Peyer's patch (tissue), 4 donors: ENCODE measurements around the gene ODAD4. TPM values are rescaled to one million over a fixed set of nuclear protein-coding genes. Genes with fewer than 3 reads are reported as not detected.
A peak's percentile ranks its signal among the peaks of the same experiment; 100 is the strongest.

Experiments used
- DNase-seq, 3 donors: peaks; one replicate each; pipeline ENCODE4 v3.0.0-alpha.2; 2017 to 2019
- H3K27ac ChIP-seq, 4 donors: fragments of 200-600 bp; sonication (generic); one replicate each; pipeline ENCODE4 v1.5.1; 2016 to 2019
- H3K27me3 ChIP-seq, 2 donors: fragments of 200-600 bp; sonication (generic); one replicate each; pipeline ENCODE4 v1.5.1; 2019
- H3K36me3 ChIP-seq, 3 donors: fragments of 200-600 bp; sonication (generic); one replicate each; pipeline ENCODE4 v1.5.1; 2016 to 2019
- H3K4me1 ChIP-seq, 4 donors: fragments of 200-600 bp; sonication (generic); one replicate each; pipeline ENCODE4 v1.5.1; 2016 to 2019
- H3K4me3 ChIP-seq, 4 donors: fragments of 200-600 bp; sonication (generic); 1 replicate in 3 of 4; 2 replicates in 1 of 4; pipeline ENCODE4 v1.5.1; 2016 to 2019; ENCODE audit warnings: mild to moderate bottlenecking in 1 of 4
- H3K9me3 ChIP-seq, 4 donors: fragments of 200-600 bp; sonication (generic); one replicate each; pipeline ENCODE4 v1.5.1; 2016 to 2019; ENCODE audit warnings: mild to moderate bottlenecking in 1 of 4
- CTCF ChIP-seq, 6 experiments: fragments of 450-650 bp in 4 of 6; fragments of 200-600 bp in 2 of 6; sonication (generic) in 1 of 6; IDR thresholded peaks; one replicate each; pipeline ENCODE4 v1.5.1; 2017 to 2019; ENCODE audit warnings: antibody characterized with exemption in 6 of 6, mild to moderate bottlenecking in 3 of 6, moderate library complexity in 1 of 6
- POLR2A ChIP-seq, 2 donors: fragments of 450-650 bp; IDR thresholded peaks; one replicate each; pipeline ENCODE4 v1.5.1; 2017; ENCODE audit warnings: antibody characterized with exemption in 2 of 2, mild to moderate bottlenecking in 2 of 2, moderate library complexity in 2 of 2
- total RNA-seq, 4 donors: library from RNA; depleted of rRNA; stranded (reverse); fragments of >200 nt; gene quantifications; one replicate each; pipeline ENCODE4 v1.1.0, GENCODE V29; 2016

Gene ODAD4
- total RNA-seq, 4 donors from 2014 or later, result 2.1 TPM; not detected in 3

GRCh38 chr17:41992576-41992975, 62.2 kb downstream of the ODAD4 start:
- H3K27ac ChIP-seq, result no peak overlapping the region
- peaks cover 0 to 97% (median 0%) of the 10 kb centered on the region in 3 donors for H3K36me3 ChIP-seq
- DNase-seq, result no peak
- H3K9me3 ChIP-seq, result no peaks in the 10 kb centered on the region
- no peak overlapping the region for H3K4me3 ChIP-seq
- TF ChIP-seq POLR2A (IDR thresholded peaks at IDR 0.05) (no peak), CTCF (IDR thresholded peaks at IDR 0.05) (no peak)
- H3K4me1 ChIP-seq, result peaks cover 0 to 7% (median 0%) of the 10 kb centered on the region in 4 donors
- H3K27me3 ChIP-seq, result no peaks in the 10 kb centered on the region

- Histone ChIP-seq H3K4me3 (no peak overlapping the region), H3K36me3 (peaks cover 0 to 88% (median 0%) of the 10 kb centered on the region in 3 donors), H3K9me3 (no peaks in the 10 kb centered on the region), H3K27ac (peak overlapping the region in 2 of 4 donors; percentile 29 to 72), H3K27me3 (no peaks in the 10 kb centered on the region), H3K4me1 (peaks cover 0 to 12% (median 0%) of the 10 kb centered on the region in 4 donors)
- DNase-seq, result no peak
- TF ChIP-seq CTCF (IDR thresholded peaks at IDR 0.05), result no peak
- TF ChIP-seq POLR2A (IDR thresholded peaks at IDR 0.05), result no peak
These were observed 66.4 kb downstream of the ODAD4 start for GRCh38 chr17:41996855-41997164.

GRCh38 chr17:41998497-41998896, 68.1 kb downstream of the ODAD4 start:
- H3K36me3 ChIP-seq, result peaks cover 0 to 72% (median 0%) of the 10 kb centered on the region in 3 donors
- H3K4me3 ChIP-seq, result no peak overlapping the region
- H3K9me3 ChIP-seq, result no peaks in the 10 kb centered on the region
- TF ChIP-seq CTCF (IDR thresholded peaks at IDR 0.05) (no peak), POLR2A (IDR thresholded peaks at IDR 0.05) (no peak)
- H3K27me3 ChIP-seq, result no peaks in the 10 kb centered on the region
- peaks cover 0 to 26% (median 0%) of the 10 kb centered on the region in 4 donors for H3K4me1 ChIP-seq
- no peak overlapping the region for H3K27ac ChIP-seq
- no peak for DNase-seq

- peaks cover 0 to 52% (median 0%) of the 10 kb centered on the region in 3 donors for H3K36me3 ChIP-seq
- no peaks in the 10 kb centered on the region for H3K9me3 ChIP-seq
- TF ChIP-seq CTCF (IDR thresholded peaks at IDR 0.05), result no peak
- no peak for TF ChIP-seq POLR2A (IDR thresholded peaks at IDR 0.05)
- no peaks in the 10 kb centered on the region for H3K27me3 ChIP-seq
- H3K4me3 ChIP-seq, result no peak overlapping the region
- peaks cover 0 to 34% (median 0%) of the 10 kb centered on the region in 4 donors for H3K4me1 ChIP-seq
- peak overlapping the region in 3 of 4 donors; percentile 23 to 61 (median 34) for H3K27ac ChIP-seq
- no peak for DNase-seq
These were observed 70.2 kb downstream of the ODAD4 start for GRCh38 chr17:42000413-42001133.

- Histone ChIP-seq H3K4me1 (peaks cover 0 to 34% (median 0%) of the 10 kb centered on the region in 4 donors), H3K36me3 (peaks cover 0 to 40% (median 0%) of the 10 kb centered on the region in 3 donors), H3K9me3 (no peaks in the 10 kb centered on the region), H3K27ac (no peak overlapping the region), H3K4me3 (no peak overlapping the region), H3K27me3 (no peaks in the 10 kb centered on the region)
- TF ChIP-seq POLR2A (IDR thresholded peaks at IDR 0.05) (no peak), CTCF (IDR thresholded peaks at IDR 0.05) (no peak)
- DNase-seq, result no peak
These were observed 71.3 kb downstream of the ODAD4 start for GRCh38 chr17:42001729-42002128.
